Vagina (tissue), 2 donors: ENCODE measurements around the gene ENTREP1.

Source experiments
- CTCF ChIP-seq, 3 experiments: fragments of 450-650 bp in 2 of 3; fragments of 200-600 bp in 1 of 3; sonication (generic) in 1 of 3; IDR thresholded peaks; one replicate each; pipeline ENCODE4 v1.5.1; 2017 to 2019; ENCODE audit warnings: antibody characterized with exemption in 3 of 3, mild to moderate bottlenecking in 2 of 3, moderate library complexity in 2 of 3
- POLR2A ChIP-seq, 2 donors: fragments of 450-650 bp; IDR thresholded peaks; one replicate each; pipeline ENCODE4 v1.6.1; 2017; ENCODE audit warnings: antibody characterized with exemption in 2 of 2, mild to moderate bottlenecking in 2 of 2, moderate library complexity in 2 of 2
- POLR2AphosphoS5 ChIP-seq, 2 donors: sonication (generic); formaldehyde crosslinking; IDR thresholded peaks; one replicate each; pipeline ENCODE4 v1.9.0; 2017; ENCODE audit warnings: antibody characterized with exemption in 2 of 2, mild to moderate bottlenecking in 2 of 2, low read depth in 1 of 2; ENCODE audit not compliant: insufficient read depth in 1 of 2

GRCh38 chr9:69292078-69292477 is 32.9 kb upstream of the ENTREP1 start:
- TF ChIP-seq CTCF (IDR thresholded peaks at IDR 0.05) (no peak), POLR2AphosphoS5 (IDR thresholded peaks at IDR 0.05; ENCODE audit: insufficient read depth in 1 of 2, low read depth in 1 of 2) (no peak), POLR2A (IDR thresholded peaks at IDR 0.05) (no peak)
